ENCODE results near the gene SORCS3.

SORCS3 gene

DNA sequence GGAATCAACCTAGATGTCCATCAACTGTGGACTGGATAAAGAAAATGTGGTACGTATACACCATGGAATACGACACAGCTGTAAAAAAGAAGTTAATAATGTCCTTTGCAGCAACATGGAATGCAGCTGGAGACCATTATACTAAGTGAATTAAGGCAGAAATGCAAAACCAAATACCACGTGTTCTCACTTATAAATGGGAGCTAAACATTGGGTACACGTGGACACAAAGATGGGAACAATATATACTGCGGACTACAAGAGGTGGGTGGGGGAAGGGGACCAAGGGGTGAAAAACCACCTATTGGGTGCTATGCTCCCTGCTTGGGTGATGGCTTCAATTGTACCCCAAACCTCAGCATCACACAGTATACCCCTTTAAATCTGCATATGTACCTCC, 385.5 kb downstream of the SORCS3 start:
- no peak overlapping the region for H3K27ac ChIP-seq
- TF ChIP-seq ZFX (IDR thresholded peaks at IDR 0.05), result no peak
- TF ChIP-seq, protein P1, sequence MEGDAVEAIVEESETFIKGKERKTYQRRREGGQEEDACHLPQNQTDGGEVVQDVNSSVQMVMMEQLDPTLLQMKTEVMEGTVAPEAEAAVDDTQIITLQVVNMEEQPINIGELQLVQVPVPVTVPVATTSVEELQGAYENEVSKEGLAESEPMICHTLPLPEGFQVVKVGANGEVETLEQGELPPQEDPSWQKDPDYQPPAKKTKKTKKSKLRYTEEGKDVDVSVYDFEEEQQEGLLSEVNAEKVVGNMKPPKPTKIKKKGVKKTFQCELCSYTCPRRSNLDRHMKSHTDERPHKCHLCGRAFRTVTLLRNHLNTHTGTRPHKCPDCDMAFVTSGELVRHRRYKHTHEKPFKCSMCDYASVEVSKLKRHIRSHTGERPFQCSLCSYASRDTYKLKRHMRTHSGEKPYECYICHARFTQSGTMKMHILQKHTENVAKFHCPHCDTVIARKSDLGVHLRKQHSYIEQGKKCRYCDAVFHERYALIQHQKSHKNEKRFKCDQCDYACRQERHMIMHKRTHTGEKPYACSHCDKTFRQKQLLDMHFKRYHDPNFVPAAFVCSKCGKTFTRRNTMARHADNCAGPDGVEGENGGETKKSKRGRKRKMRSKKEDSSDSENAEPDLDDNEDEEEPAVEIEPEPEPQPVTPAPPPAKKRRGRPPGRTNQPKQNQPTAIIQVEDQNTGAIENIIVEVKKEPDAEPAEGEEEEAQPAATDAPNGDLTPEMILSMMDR (conservative IDR thresholded peaks at IDR 0.05), result no peak

DNA sequence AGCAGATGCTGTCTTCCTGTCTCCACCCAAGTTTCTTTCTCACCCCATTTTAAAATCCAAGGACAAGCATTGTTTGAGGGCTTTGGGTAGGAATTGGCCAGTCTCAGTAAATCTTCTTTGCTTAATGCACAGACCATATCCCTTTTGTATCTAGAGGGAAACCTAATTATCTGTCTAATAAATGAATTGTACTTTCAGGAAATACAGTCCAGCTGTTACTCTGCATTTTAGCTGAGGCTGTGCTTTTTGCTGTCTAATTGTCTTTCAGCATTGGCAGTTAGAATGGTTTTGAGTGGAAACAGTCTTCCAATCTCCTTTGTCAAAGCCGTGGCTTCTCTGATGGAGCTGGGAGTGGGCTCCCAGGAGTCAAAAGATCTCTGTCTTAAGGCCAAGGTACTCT, 388.2 kb downstream of the SORCS3 start:
- no peak overlapping the region for H3K27ac ChIP-seq
- no peak for TF ChIP-seq ZFX (IDR thresholded peaks at IDR 0.05)
- TF ChIP-seq, protein P1 (conservative IDR thresholded peaks at IDR 0.05), result no peak

DNA sequence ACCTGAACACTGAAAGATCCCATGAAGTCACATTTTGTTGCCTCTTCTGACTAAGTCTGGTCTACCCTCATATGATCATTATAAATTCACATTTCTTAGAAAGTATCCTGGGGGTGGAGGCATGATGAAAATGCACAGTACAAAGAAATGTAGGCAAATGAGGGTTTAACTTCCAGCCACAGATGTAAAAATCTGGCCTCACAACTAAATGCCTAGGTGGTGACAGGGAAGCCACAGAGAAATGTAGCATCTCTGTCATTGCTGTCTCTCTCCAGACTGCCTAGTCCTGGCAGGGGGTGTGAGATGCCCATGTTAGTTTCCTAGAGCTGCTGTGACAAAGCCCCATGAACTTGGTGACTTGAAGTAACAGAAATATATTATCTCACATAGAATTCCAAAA, 395.9 kb downstream of the SORCS3 start:
- TF ChIP-seq ZFX (IDR thresholded peaks at IDR 0.05), result no peak
- TF ChIP-seq, protein P1 (conservative IDR thresholded peaks at IDR 0.05), result no peak
- H3K27ac ChIP-seq, result no peak overlapping the region

DNA sequence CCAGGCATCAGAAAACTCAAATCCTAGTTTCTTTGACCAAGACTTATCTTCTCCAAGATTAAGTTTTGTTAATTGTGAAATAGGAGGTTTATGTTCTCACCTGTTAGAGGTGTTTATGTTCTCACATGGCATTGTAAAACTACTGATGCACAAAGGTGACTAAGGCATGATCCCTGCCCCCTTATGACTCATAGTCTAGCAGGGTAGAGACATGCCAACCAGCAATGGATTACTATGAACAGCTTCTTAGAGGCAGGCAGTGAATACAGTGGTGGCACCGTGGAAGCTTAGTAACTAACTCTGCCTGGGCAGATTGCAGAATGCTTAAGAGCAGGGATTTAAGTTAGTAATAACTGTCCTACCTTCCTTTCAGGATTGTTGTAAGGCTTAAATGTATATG, 400.9 kb downstream of the SORCS3 start:
- TF ChIP-seq ZFX (IDR thresholded peaks at IDR 0.05), result no peak
- TF ChIP-seq, protein P1 (conservative IDR thresholded peaks at IDR 0.05), result no peak

DNA sequence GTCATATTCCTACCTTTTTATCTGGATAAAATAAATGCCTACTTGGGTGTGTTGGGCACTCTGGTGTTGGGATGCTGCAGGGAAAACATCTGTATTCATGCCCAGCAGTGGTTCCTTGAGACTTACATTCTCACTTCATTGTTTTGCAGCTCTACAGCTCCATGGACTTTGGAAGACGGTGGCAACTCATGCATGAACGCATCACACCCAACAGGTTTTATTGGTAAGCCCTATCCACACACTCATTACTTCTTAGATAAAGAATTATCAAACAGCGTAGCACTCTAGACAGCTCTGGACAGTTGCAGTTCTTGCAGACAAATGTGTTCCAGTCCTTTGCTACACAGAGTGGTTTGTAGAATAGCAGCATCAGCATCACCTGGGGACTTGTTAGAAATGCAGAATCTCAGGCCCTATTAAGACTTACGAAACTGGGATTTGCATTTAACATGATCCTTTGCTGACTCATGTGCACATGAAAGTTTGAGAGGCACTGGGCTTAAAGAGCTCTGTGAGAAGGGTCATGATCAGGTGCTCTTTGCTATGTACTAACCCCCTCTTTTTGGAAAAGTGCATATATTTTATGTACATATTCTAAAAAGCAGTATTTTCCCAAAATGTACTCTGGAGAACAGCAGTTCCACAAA, 401.9 kb downstream of the SORCS3 start:
- TF ChIP-seq, protein P1 (conservative IDR thresholded peaks at IDR 0.05), result no peak
- TF ChIP-seq ZFX (IDR thresholded peaks at IDR 0.05), result no peak
- H3K27ac ChIP-seq, result no peak overlapping the region

More for the DNA sequence above, 400.9 kb downstream of the SORCS3 start:
- H3K27ac ChIP-seq, result no peak overlapping the region

DNA sequence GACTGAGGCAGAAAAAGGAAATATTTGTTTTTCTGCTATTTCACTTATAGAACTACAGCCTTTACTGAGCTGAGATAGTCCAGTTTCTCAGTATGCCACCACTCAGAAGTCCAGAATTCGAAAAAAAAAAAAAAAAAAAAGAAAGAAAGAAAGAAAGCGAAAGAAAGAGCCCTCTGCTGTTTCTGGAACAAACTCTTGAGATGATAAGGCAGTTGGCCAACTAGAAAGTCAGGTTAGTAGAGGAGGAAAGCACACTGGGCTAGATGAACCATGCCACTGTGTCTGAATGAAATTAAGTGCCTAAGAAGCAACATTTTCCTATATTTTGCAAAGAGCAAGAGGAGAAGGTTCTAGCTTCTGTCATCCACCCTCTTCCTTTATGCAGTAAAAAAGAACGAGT, 403.8 kb downstream of the SORCS3 start:
- H3K27ac ChIP-seq, result no peak overlapping the region
- TF ChIP-seq, protein P1 (conservative IDR thresholded peaks at IDR 0.05), result no peak
- no peak for TF ChIP-seq ZFX (IDR thresholded peaks at IDR 0.05)

DNA sequence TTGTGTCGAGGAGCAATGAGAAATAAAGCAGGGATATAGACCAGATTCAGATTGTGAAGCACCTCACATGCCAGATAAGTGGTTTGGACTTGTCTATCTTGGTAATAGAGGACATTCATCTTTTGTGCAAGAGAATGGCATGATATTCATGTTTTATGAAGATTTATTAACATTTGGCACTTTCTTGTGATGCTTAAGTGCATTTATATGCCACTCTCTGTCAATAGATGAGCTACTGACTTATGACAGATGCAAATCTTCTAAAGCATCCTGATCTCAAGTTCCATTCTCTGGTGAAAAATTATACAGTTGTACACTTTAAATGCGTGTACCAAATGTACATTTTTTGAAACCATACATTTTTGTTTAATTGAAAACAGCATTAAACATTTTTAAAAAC, 415.3 kb downstream of the SORCS3 start:
- TF ChIP-seq, protein P1 (conservative IDR thresholded peaks at IDR 0.05), result no peak
- no peak for TF ChIP-seq ZFX (IDR thresholded peaks at IDR 0.05)
- H3K27ac ChIP-seq, result no peak overlapping the region

Measured in C4-2B (cell line).